Measurements from ENCODE around the gene VEGFA. TPM values are rescaled to one million over a fixed set of nuclear protein-coding genes. Genes with fewer than 3 reads are reported as not detected.

The VEGFA gene
- polyA plus RNA-seq, 1 donor from 2014 or later: 7.3 TPM

DNA sequence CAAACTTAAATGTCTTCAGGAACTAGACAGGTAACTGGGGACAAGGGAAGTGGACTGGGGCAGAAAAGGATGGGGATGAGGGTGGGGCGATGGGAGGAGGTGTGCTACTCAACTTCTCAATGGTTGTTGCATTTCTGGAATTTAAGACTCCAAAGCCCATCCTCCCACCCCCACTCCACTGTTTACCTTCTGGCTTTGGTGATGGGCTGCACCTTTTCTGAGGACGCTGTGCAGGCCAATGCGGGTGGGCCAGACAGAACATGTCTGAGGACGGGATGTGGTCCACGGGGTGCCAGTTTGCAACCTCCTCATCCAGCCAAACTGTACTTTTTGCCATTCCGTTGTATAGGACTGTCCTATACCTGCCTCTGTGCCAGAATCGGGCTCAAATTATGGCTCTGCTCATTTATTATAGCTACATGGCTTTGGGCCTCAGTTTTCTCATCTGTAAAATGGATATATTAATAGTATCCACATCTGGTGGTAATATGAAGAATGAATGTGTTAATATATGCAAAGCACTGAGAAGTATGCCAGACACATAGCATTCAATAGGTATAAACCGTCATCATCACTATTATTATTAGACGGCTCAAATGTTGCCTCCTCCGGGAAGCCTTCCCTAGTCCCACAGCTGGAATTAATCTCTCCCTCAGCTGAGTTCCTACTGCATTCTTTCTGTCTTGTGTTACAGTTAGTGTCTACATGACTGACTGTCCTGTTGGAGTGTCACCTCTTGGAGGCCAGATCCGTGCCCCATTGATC lies 31.0 kb upstream of the VEGFA start:
- Histone ChIP-seq H2AFZ (ENCODE audit: low read depth, low read length) (no peak overlapping the region), H3K27me3 (ENCODE audit: insufficient read depth, low read depth, low read length) (no peaks in the 10 kb centered on the region), H3K79me2 (replicated peaks; ENCODE audit: insufficient read depth, low read length) (no peaks in the 10 kb centered on the region), H3K9me3 (ENCODE audit: low read length) (peaks cover 2% of the 10 kb centered on the region), H3K4me2 (ENCODE audit: low read length) (no peak overlapping the region), H3K27ac (ENCODE audit: low read length) (no peak overlapping the region), H4K20me1 (ENCODE audit: insufficient read depth) (no peaks in the 10 kb centered on the region), H3K9ac (ENCODE audit: low read length) (no peak overlapping the region), H3K9me2 (ENCODE audit: insufficient read depth, low read length) (no peaks in the 10 kb centered on the region), H3K36me3 (ENCODE audit: insufficient read depth, low read length) (no peaks in the 10 kb centered on the region), H3F3A (ENCODE audit: insufficient read depth, low read length, poor library complexity, severe bottlenecking) (no peaks in the 10 kb centered on the region), H3K4me3 (ENCODE audit: low read length) (no peak overlapping the region)
- no peak for TF ChIP-seq MXI1 (conservative IDR thresholded peaks at IDR 0.05; ENCODE audit: poor library complexity, severe bottlenecking)
- no peak for TF ChIP-seq EP300 (conservative IDR thresholded peaks at IDR 0.05; ENCODE audit: poor library complexity, severe bottlenecking)
- TF ChIP-seq, protein P1, sequence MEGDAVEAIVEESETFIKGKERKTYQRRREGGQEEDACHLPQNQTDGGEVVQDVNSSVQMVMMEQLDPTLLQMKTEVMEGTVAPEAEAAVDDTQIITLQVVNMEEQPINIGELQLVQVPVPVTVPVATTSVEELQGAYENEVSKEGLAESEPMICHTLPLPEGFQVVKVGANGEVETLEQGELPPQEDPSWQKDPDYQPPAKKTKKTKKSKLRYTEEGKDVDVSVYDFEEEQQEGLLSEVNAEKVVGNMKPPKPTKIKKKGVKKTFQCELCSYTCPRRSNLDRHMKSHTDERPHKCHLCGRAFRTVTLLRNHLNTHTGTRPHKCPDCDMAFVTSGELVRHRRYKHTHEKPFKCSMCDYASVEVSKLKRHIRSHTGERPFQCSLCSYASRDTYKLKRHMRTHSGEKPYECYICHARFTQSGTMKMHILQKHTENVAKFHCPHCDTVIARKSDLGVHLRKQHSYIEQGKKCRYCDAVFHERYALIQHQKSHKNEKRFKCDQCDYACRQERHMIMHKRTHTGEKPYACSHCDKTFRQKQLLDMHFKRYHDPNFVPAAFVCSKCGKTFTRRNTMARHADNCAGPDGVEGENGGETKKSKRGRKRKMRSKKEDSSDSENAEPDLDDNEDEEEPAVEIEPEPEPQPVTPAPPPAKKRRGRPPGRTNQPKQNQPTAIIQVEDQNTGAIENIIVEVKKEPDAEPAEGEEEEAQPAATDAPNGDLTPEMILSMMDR (IDR thresholded peaks at IDR 0.05; ENCODE audit: poor library complexity, severe bottlenecking): no peak
- TF ChIP-seq POLR2AphosphoS5 (IDR thresholded peaks at IDR 0.05): no peak
- TF ChIP-seq TAF1 (IDR thresholded peaks at IDR 0.05; ENCODE audit: low read depth): no peak
- no peak for TF ChIP-seq EZH2 (IDR thresholded peaks at IDR 0.05; ENCODE audit: borderline replicate concordance, insufficient read depth, low read length, poor library complexity, severe bottlenecking)
- TF ChIP-seq RAD21 (conservative IDR thresholded peaks at IDR 0.05): no peak
- TF ChIP-seq, protein P2, sequence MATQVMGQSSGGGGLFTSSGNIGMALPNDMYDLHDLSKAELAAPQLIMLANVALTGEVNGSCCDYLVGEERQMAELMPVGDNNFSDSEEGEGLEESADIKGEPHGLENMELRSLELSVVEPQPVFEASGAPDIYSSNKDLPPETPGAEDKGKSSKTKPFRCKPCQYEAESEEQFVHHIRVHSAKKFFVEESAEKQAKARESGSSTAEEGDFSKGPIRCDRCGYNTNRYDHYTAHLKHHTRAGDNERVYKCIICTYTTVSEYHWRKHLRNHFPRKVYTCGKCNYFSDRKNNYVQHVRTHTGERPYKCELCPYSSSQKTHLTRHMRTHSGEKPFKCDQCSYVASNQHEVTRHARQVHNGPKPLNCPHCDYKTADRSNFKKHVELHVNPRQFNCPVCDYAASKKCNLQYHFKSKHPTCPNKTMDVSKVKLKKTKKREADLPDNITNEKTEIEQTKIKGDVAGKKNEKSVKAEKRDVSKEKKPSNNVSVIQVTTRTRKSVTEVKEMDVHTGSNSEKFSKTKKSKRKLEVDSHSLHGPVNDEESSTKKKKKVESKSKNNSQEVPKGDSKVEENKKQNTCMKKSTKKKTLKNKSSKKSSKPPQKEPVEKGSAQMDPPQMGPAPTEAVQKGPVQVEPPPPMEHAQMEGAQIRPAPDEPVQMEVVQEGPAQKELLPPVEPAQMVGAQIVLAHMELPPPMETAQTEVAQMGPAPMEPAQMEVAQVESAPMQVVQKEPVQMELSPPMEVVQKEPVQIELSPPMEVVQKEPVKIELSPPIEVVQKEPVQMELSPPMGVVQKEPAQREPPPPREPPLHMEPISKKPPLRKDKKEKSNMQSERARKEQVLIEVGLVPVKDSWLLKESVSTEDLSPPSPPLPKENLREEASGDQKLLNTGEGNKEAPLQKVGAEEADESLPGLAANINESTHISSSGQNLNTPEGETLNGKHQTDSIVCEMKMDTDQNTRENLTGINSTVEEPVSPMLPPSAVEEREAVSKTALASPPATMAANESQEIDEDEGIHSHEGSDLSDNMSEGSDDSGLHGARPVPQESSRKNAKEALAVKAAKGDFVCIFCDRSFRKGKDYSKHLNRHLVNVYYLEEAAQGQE (IDR thresholded peaks at IDR 0.05; ENCODE audit: borderline replicate concordance): no peak
- TF ChIP-seq SMC3 (conservative IDR thresholded peaks at IDR 0.05; ENCODE audit: poor library complexity): no peak

DNA sequence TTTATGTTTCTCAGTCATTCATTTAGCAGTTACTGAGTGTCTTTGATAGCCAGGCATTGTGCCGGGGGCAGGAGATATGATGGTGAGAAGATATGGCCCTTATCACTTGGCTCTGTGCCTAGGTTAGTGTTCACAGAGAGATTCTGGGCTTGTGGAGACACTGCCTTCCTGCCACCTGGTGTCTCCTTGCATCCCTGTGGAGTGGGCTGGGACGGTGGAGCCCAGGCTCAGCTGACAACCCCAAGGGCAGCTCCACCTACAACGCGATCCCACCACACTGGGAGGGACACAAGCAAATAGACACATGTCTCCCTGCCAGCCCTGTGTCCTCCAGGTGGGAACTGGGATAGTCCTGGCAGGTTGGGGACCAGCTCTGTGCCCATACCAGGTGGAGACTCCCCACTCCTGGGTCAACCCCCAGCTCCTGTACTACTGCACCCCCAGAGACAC lies 30.3 kb upstream of the VEGFA start:
- H3K36me3 ChIP-seq (ENCODE audit: insufficient read depth, low read length): no peaks in the 10 kb centered on the region
- no peak overlapping the region for H3K27ac ChIP-seq (ENCODE audit: low read length)
- no peaks in the 10 kb centered on the region for H3K9me2 ChIP-seq (ENCODE audit: insufficient read depth, low read length)
- H3K27me3 ChIP-seq (ENCODE audit: insufficient read depth, low read depth, low read length): no peaks in the 10 kb centered on the region
- H3K9me3 ChIP-seq (ENCODE audit: low read length): peaks cover 2% of the 10 kb centered on the region
- no peaks in the 10 kb centered on the region for H3F3A ChIP-seq (ENCODE audit: insufficient read depth, low read length, poor library complexity, severe bottlenecking)
- no peak overlapping the region for H3K9ac ChIP-seq (ENCODE audit: low read length)
- H3K4me3 ChIP-seq (ENCODE audit: low read length): no peak overlapping the region
- H3K4me2 ChIP-seq (ENCODE audit: low read length): no peak overlapping the region
- H2AFZ ChIP-seq (ENCODE audit: low read depth, low read length): no peak overlapping the region
- H3K79me2 ChIP-seq (replicated peaks; ENCODE audit: insufficient read depth, low read length): no peaks in the 10 kb centered on the region
- TF ChIP-seq RAD21 (conservative IDR thresholded peaks at IDR 0.05) (no peak), EZH2 (IDR thresholded peaks at IDR 0.05; ENCODE audit: borderline replicate concordance, insufficient read depth, low read length, poor library complexity, severe bottlenecking) (no peak), SMC3 (conservative IDR thresholded peaks at IDR 0.05; ENCODE audit: poor library complexity) (no peak), EP300 (conservative IDR thresholded peaks at IDR 0.05; ENCODE audit: poor library complexity, severe bottlenecking) (no peak), MXI1 (conservative IDR thresholded peaks at IDR 0.05; ENCODE audit: poor library complexity, severe bottlenecking) (no peak), POLR2AphosphoS5 (IDR thresholded peaks at IDR 0.05) (no peak), TAF1 (IDR thresholded peaks at IDR 0.05; ENCODE audit: low read depth) (no peak)
- TF ChIP-seq, protein P1 (IDR thresholded peaks at IDR 0.05; ENCODE audit: poor library complexity, severe bottlenecking): no peak
- TF ChIP-seq, protein P2 (IDR thresholded peaks at IDR 0.05; ENCODE audit: borderline replicate concordance): no peak
- no peaks in the 10 kb centered on the region for H4K20me1 ChIP-seq (ENCODE audit: insufficient read depth)

All from neural cell (in vitro differentiated cells).